Parathyroid adenoma (tissue), 2 donors: ENCODE results near the gene H2AZ2.

Experiments used
- H2AFZ ChIP-seq: fragments of 300-600 bp; sonication (generic); one replicate; pipeline ENCODE4 v1.7.0; 2017; ENCODE audit warnings: antibody characterized with exemption, mild to moderate bottlenecking
- H3K27ac ChIP-seq: fragments of 300-600 bp; sonication (generic); one replicate; pipeline ENCODE4 v1.7.0; 2017
- H3K27me3 ChIP-seq: fragments of 300-600 bp; sonication (generic); one replicate; pipeline ENCODE4 v1.7.0; 2017; ENCODE audit warnings: low read length; ENCODE audit not compliant: control insufficient read depth, insufficient read depth
- H3K36me3 ChIP-seq: fragments of 300-600 bp; sonication (generic); one replicate; pipeline ENCODE4 v1.7.0; 2017; ENCODE audit warnings: low read length; ENCODE audit not compliant: control insufficient read depth, insufficient read depth
- H3K4me1 ChIP-seq: fragments of 300-600 bp; sonication (generic); one replicate; pipeline ENCODE4 v1.7.0; 2017; ENCODE audit warnings: control low read depth
- H3K4me2 ChIP-seq: fragments of 300-600 bp; sonication (generic); one replicate; pipeline ENCODE4 v1.7.0; 2017; ENCODE audit warnings: low read length
- H3K4me3 ChIP-seq: fragments of 300-600 bp; sonication (generic); one replicate; pipeline ENCODE4 v1.7.0; 2017; ENCODE audit warnings: low read depth, low read length
- H3K79me2 ChIP-seq: fragments of 300-600 bp; sonication (generic); one replicate; pipeline ENCODE4 v1.7.0; 2017; ENCODE audit warnings: control low read depth
- H3K9ac ChIP-seq: fragments of 300-600 bp; sonication (generic); one replicate; pipeline ENCODE4 v1.7.0; 2017; ENCODE audit warnings: mild to moderate bottlenecking
- H3K9me3 ChIP-seq: fragments of 300-600 bp; sonication (generic); one replicate; pipeline ENCODE4 v1.7.0; 2017; ENCODE audit warnings: low read length; ENCODE audit not compliant: control insufficient read depth
- CTCF ChIP-seq: fragments of 300-600 bp; sonication (generic); IDR thresholded peaks from one replicate; pipeline ENCODE4 v1.7.0; 2017; ENCODE audit warnings: antibody characterized with exemption, mild to moderate bottlenecking
- donor health status: primary hyperparathyroidism.

H2AZ2 gene

GRCh38 chr7:44858161-44858560 is 10.3 kb upstream of the H2AZ2 start:
- Histone ChIP-seq H3K9me3 (no peaks in the 10 kb centered on the region), H3K27ac (no peak overlapping the region), H2AFZ (no peak overlapping the region), H3K36me3 (no peaks in the 10 kb centered on the region), H3K27me3 (no peaks in the 10 kb centered on the region), H3K9ac (no peak overlapping the region), H3K4me3 (no peak overlapping the region), H3K4me1 (no peaks in the 10 kb centered on the region), H3K79me2 (no peaks in the 10 kb centered on the region), H3K4me2 (no peak overlapping the region)
- no peak for TF ChIP-seq CTCF

- H3K79me2 ChIP-seq = no peaks in the 10 kb centered on the region
- no peak overlapping the region for H3K4me3 ChIP-seq
- H3K4me1 ChIP-seq = no peaks in the 10 kb centered on the region
- H3K27me3 ChIP-seq = no peaks in the 10 kb centered on the region
- no peaks in the 10 kb centered on the region for H3K36me3 ChIP-seq
- no peak overlapping the region for H3K27ac ChIP-seq
- H2AFZ ChIP-seq = no peak overlapping the region
- no peak overlapping the region for H3K9ac ChIP-seq
- no peak overlapping the region for H3K4me2 ChIP-seq
- H3K9me3 ChIP-seq = no peaks in the 10 kb centered on the region
- TF ChIP-seq CTCF = no peak
Measured at GRCh38 chr7:44854644-44855364, 6.9 kb upstream of the H2AZ2 start.

GRCh38 chr7:44853391-44853790 is 5.5 kb upstream of the H2AZ2 start:
- no peak overlapping the region for H2AFZ ChIP-seq
- no peak overlapping the region for H3K4me2 ChIP-seq
- H3K36me3 ChIP-seq = no peaks in the 10 kb centered on the region
- no peaks in the 10 kb centered on the region for H3K4me1 ChIP-seq
- no peaks in the 10 kb centered on the region for H3K9me3 ChIP-seq
- no peaks in the 10 kb centered on the region for H3K79me2 ChIP-seq
- no peak overlapping the region for H3K9ac ChIP-seq
- TF ChIP-seq CTCF = no peak
- no peak overlapping the region for H3K4me3 ChIP-seq
- no peak overlapping the region for H3K27ac ChIP-seq
- H3K27me3 ChIP-seq = no peaks in the 10 kb centered on the region

GRCh38 chr7:44852590-44852989 is 4.7 kb upstream of the H2AZ2 start:
- no peaks in the 10 kb centered on the region for H3K9me3 ChIP-seq
- H3K79me2 ChIP-seq = no peaks in the 10 kb centered on the region
- H3K9ac ChIP-seq = no peak overlapping the region
- H3K36me3 ChIP-seq = no peaks in the 10 kb centered on the region
- no peak for TF ChIP-seq CTCF
- H3K4me1 ChIP-seq = no peaks in the 10 kb centered on the region
- no peak overlapping the region for H3K4me2 ChIP-seq
- H3K27me3 ChIP-seq = no peaks in the 10 kb centered on the region
- no peak overlapping the region for H3K4me3 ChIP-seq
- H3K27ac ChIP-seq = no peak overlapping the region
- H2AFZ ChIP-seq = no peak overlapping the region

GRCh38 chr7:44849885-44850544 is 2.1 kb upstream of the H2AZ2 start:
- H3K4me1 ChIP-seq = peaks cover 3% of the 10 kb centered on the region
- H3K9me3 ChIP-seq = no peaks in the 10 kb centered on the region
- H3K36me3 ChIP-seq = no peaks in the 10 kb centered on the region
- no peaks in the 10 kb centered on the region for H3K27me3 ChIP-seq
- no peak overlapping the region for H2AFZ ChIP-seq
- H3K27ac ChIP-seq = no peak overlapping the region
- no peak overlapping the region for H3K4me2 ChIP-seq
- no peak overlapping the region for H3K4me3 ChIP-seq
- H3K79me2 ChIP-seq = peaks cover 3% of the 10 kb centered on the region
- no peak for TF ChIP-seq CTCF
- H3K9ac ChIP-seq = no peak overlapping the region
